ENCODE data around the gene TMED6. TPM values are rescaled to one million over a fixed set of nuclear protein-coding genes. Genes with fewer than 3 reads are reported as not detected.

The TMED6 gene
- 1 to 10 TPM; 1.2 to 4.0 (median 3.5) TPM for polyA plus RNA-seq (ENCODE audit: insufficient read length in 4 of 4)

GRCh38 chr16:69351309-69352027 lies at the start of gene TMED6:
Gene TMED6, minus strand, starts transcription at chr16:69351786. Its CDS starts 33 bp downstream, at chr16:69351753.
- no peak for DNase-seq (ENCODE audit: low read depth in 4 of 4, low spot score in 3 of 4)

- DNase-seq (ENCODE audit: low read depth in 4 of 4, low spot score in 3 of 4) = no peak
Measured at GRCh38 chr16:69399361-69399760, 47.8 kb upstream of the TMED6 start.

- peak in 3 of 4 donors; percentile 56 to 64 (median 56) for DNase-seq (ENCODE audit: low read depth in 4 of 4, low spot score in 3 of 4)
Measured at GRCh38 chr16:69397821-69398521, 46.4 kb upstream of the TMED6 start.

- DNase-seq (ENCODE audit: low read depth in 4 of 4, low spot score in 3 of 4) = peak; percentile 81 to 86 (median 83)
Measured at GRCh38 chr16:69396187-69397061, 44.8 kb upstream of the TMED6 start.

GRCh38 chr16:69395859-69396186 lies 44.2 kb upstream of the TMED6 start:
- DNase-seq (ENCODE audit: low read depth in 4 of 4, low spot score in 3 of 4) = no peak

GRCh38 chr16:69393898-69394849 lies 42.6 kb upstream of the TMED6 start:
- no peak for DNase-seq (ENCODE audit: low read depth in 4 of 4, low spot score in 3 of 4)

GRCh38 chr16:69386596-69386995 lies 35.0 kb upstream of the TMED6 start:
- no peak for DNase-seq (ENCODE audit: low read depth in 4 of 4, low spot score in 3 of 4)

- DNase-seq (ENCODE audit: low read depth in 4 of 4, low spot score in 3 of 4) = no peak
Measured at GRCh38 chr16:69384974-69385373, 33.4 kb upstream of the TMED6 start.

- DNase-seq (ENCODE audit: low read depth in 4 of 4, low spot score in 3 of 4) = no peak
Measured at GRCh38 chr16:69382421-69382820, 30.8 kb upstream of the TMED6 start.

- no peak for DNase-seq (ENCODE audit: low read depth in 4 of 4, low spot score in 3 of 4)
Measured at GRCh38 chr16:69381231-69381630, 29.6 kb upstream of the TMED6 start.

- no peak for DNase-seq (ENCODE audit: low read depth in 4 of 4, low spot score in 3 of 4)
Measured at GRCh38 chr16:69378760-69379159, 27.2 kb upstream of the TMED6 start.

- DNase-seq (ENCODE audit: low read depth in 4 of 4, low spot score in 3 of 4) = no peak
Measured at GRCh38 chr16:69378036-69378435, 26.4 kb upstream of the TMED6 start.

GRCh38 chr16:69376393-69377059 lies 24.9 kb upstream of the TMED6 start:
- no peak for DNase-seq (ENCODE audit: low read depth in 4 of 4, low spot score in 3 of 4)

GRCh38 chr16:69373019-69373418 lies 21.4 kb upstream of the TMED6 start:
- no peak for DNase-seq (ENCODE audit: low read depth in 4 of 4, low spot score in 3 of 4)

GRCh38 chr16:69371564-69371963 lies 20.0 kb upstream of the TMED6 start:
- DNase-seq (ENCODE audit: low read depth in 4 of 4, low spot score in 3 of 4) = no peak

GRCh38 chr16:69368866-69369265 lies 17.3 kb upstream of the TMED6 start:
- DNase-seq (ENCODE audit: low read depth in 4 of 4, low spot score in 3 of 4) = no peak

GRCh38 chr16:69367980-69368379 lies 16.4 kb upstream of the TMED6 start:
- DNase-seq (ENCODE audit: low read depth in 4 of 4, low spot score in 3 of 4) = no peak

GRCh38 chr16:69366431-69366830 lies 14.8 kb upstream of the TMED6 start:
- no peak for DNase-seq (ENCODE audit: low read depth in 4 of 4, low spot score in 3 of 4)

GRCh38 chr16:69365901-69366300 lies 14.3 kb upstream of the TMED6 start:
- DNase-seq (ENCODE audit: low read depth in 4 of 4, low spot score in 3 of 4) = no peak

GRCh38 chr16:69364088-69364487 lies 12.5 kb upstream of the TMED6 start:
- no peak for DNase-seq (ENCODE audit: low read depth in 4 of 4, low spot score in 3 of 4)

Measured in left renal pelvis (tissue), 4 donors.